Central memory CD8-positive, alpha-beta T cell (primary cell): Measurements from ENCODE around the gene ZNF19.

Experiments
- ATAC-seq: fragments of 150-1000 bp; cut with Tn5 transposase; replicated peaks from 2 replicates; pipeline ENCODE4 v1.10.0; 2022; ENCODE audit warnings: mild to moderate bottlenecking, moderate FRiP score, moderate number of reproducible peaks; ENCODE audit not compliant: poor library complexity, severe bottlenecking; ENCODE audit errors: extremely low read depth
- DNase-seq, 2 donors: peaks; one replicate each; pipeline ENCODE4 v3.0.0; 2021; ENCODE audit warnings: low spot score in 2 of 2
- H3K27ac Mint-ChIP-seq: one replicate; pipeline ENCODE4 v1.8.0; 2022; ENCODE audit warnings: low read depth, mild to moderate bottlenecking, moderate library complexity, mixed read lengths
- H3K27me3 Mint-ChIP-seq: one replicate; pipeline ENCODE4 v1.8.0; 2022; ENCODE audit warnings: mixed read lengths
- H3K36me3 Mint-ChIP-seq: one replicate; pipeline ENCODE4 v1.8.0; 2022; ENCODE audit warnings: mild to moderate bottlenecking, moderate library complexity, mixed read lengths; ENCODE audit not compliant: insufficient read depth
- H3K4me1 Mint-ChIP-seq: one replicate; pipeline ENCODE4 v1.8.0; 2022; ENCODE audit warnings: mixed read lengths
- H3K4me3 Mint-ChIP-seq: one replicate; pipeline ENCODE4 v1.8.0; 2022; ENCODE audit warnings: mild to moderate bottlenecking, moderate library complexity, mixed read lengths
- H3K9me3 Mint-ChIP-seq: one replicate; pipeline ENCODE4 v1.8.0; 2022; ENCODE audit warnings: mixed read lengths

Gene ZNF19

GRCh38 chr16:71489122-71489521, at the start of gene ZNF19:
Gene ZNF19 (minus strand): TSS chr16:71489324. CDS start chr16:71482114, 7,210 bp downstream.
- H3K4me3 Mint-ChIP-seq, result no peak within 1 kb of the TSS
- peaks cover 6% of the 10 kb centered on the region for H3K4me1 Mint-ChIP-seq
- no peaks in the 10 kb centered on the region for H3K27me3 Mint-ChIP-seq

GRCh38 chr16:71537643-71538042, 48.5 kb upstream of the ZNF19 start:
- no peak for ATAC-seq
- no peak for DNase-seq
- no peaks in the 10 kb centered on the region for H3K36me3 Mint-ChIP-seq
- no peaks in the 10 kb centered on the region for H3K9me3 Mint-ChIP-seq
- H3K27me3 Mint-ChIP-seq, result peaks cover 27% of the 10 kb centered on the region
- H3K4me3 Mint-ChIP-seq, result no peak overlapping the region
- peaks cover 7% of the 10 kb centered on the region for H3K4me1 Mint-ChIP-seq
- H3K27ac Mint-ChIP-seq, result no peak overlapping the region

More at GRCh38 chr16:71489122-71489521, at the start of gene ZNF19:
- peaks cover 6% of the 10 kb centered on the region for H3K36me3 Mint-ChIP-seq
- DNase-seq, result no peak
- no peaks in the 10 kb centered on the region for H3K9me3 Mint-ChIP-seq
- no peak within 1 kb of the TSS for H3K27ac Mint-ChIP-seq
- no peak for ATAC-seq

- Mint-ChIP-seq H3K4me1 (no peaks in the 10 kb centered on the region), H3K36me3 (no peaks in the 10 kb centered on the region), H3K9me3 (no peaks in the 10 kb centered on the region), H3K27me3 (peaks cover 25% of the 10 kb centered on the region), H3K27ac (no peak overlapping the region), H3K4me3 (no peak overlapping the region)
- ATAC-seq, result no peak
- no peak for DNase-seq
Measured at GRCh38 chr16:71536752-71537499, 47.8 kb upstream of the ZNF19 start.

- Mint-ChIP-seq H3K4me1 (no peaks in the 10 kb centered on the region), H3K27ac (no peak overlapping the region), H3K4me3 (no peak overlapping the region), H3K27me3 (peaks cover 50% of the 10 kb centered on the region), H3K9me3 (no peaks in the 10 kb centered on the region), H3K36me3 (no peaks in the 10 kb centered on the region)
- ATAC-seq (no peak), DNase-seq (no peak)
Measured at GRCh38 chr16:71532366-71532765, 43.2 kb upstream of the ZNF19 start.

- Mint-ChIP-seq H3K4me1 (no peaks in the 10 kb centered on the region), H3K9me3 (no peaks in the 10 kb centered on the region), H3K27ac (no peak overlapping the region), H3K27me3 (peaks cover 61% of the 10 kb centered on the region), H3K4me3 (no peak overlapping the region), H3K36me3 (no peaks in the 10 kb centered on the region)
- DNase-seq (no peak), ATAC-seq (no peak)
Measured at GRCh38 chr16:71528863-71529262, 39.7 kb upstream of the ZNF19 start.

- H3K27ac Mint-ChIP-seq, result no peak overlapping the region
- H3K9me3 Mint-ChIP-seq, result no peaks in the 10 kb centered on the region
- H3K4me3 Mint-ChIP-seq, result no peak overlapping the region
- H3K27me3 Mint-ChIP-seq, result peaks cover 67% of the 10 kb centered on the region
- DNase-seq, result no peak
- H3K36me3 Mint-ChIP-seq, result no peaks in the 10 kb centered on the region
- no peak for ATAC-seq
- H3K4me1 Mint-ChIP-seq, result no peaks in the 10 kb centered on the region
Measured at GRCh38 chr16:71528257-71528656, 39.1 kb upstream of the ZNF19 start.

- H3K27ac Mint-ChIP-seq, result no peak within 1 kb of the TSS
- no peak for ATAC-seq
- no peak within 1 kb of the TSS for H3K4me3 Mint-ChIP-seq
Measured at GRCh38 chr16:71526111-71526631, 37.0 kb upstream of the ZNF19 start, which contains the start of gene CHST4. Gene CHST4 (plus strand): TSS chr16:71526426. CDS start chr16:71536678, 10,252 bp downstream.

GRCh38 chr16:71524566-71525553, 35.7 kb upstream of the ZNF19 start:
- Mint-ChIP-seq H3K4me1 (no peaks in the 10 kb centered on the region), H3K27me3 (peaks cover 54% of the 10 kb centered on the region), H3K9me3 (no peaks in the 10 kb centered on the region)

More at GRCh38 chr16:71526111-71526631, 37.0 kb upstream of the ZNF19 start, which contains the start of gene CHST4:
- H3K9me3 Mint-ChIP-seq, result no peaks in the 10 kb centered on the region
- peaks cover under 1% of the 10 kb centered on the region for H3K36me3 Mint-ChIP-seq
- H3K4me1 Mint-ChIP-seq, result no peaks in the 10 kb centered on the region
- H3K27me3 Mint-ChIP-seq, result peaks cover 62% of the 10 kb centered on the region
- no peak for DNase-seq

GRCh38 chr16:71520550-71520949, 31.4 kb upstream of the ZNF19 start:
- Mint-ChIP-seq H3K4me3 (no peak overlapping the region), H3K27me3 (peaks cover 20% of the 10 kb centered on the region), H3K4me1 (no peaks in the 10 kb centered on the region), H3K27ac (no peak overlapping the region), H3K36me3 (peaks cover 2% of the 10 kb centered on the region), H3K9me3 (no peaks in the 10 kb centered on the region)
- DNase-seq, result no peak
- no peak for ATAC-seq

More at GRCh38 chr16:71524566-71525553, 35.7 kb upstream of the ZNF19 start:
- DNase-seq, result no peak
- Mint-ChIP-seq H3K27ac (no peak overlapping the region), H3K4me3 (no peak overlapping the region), H3K36me3 (peaks cover 2% of the 10 kb centered on the region)
- no peak for ATAC-seq

GRCh38 chr16:71515026-71515425, 25.9 kb upstream of the ZNF19 start:
- ATAC-seq, result no peak
- Mint-ChIP-seq H3K4me1 (no peaks in the 10 kb centered on the region), H3K36me3 (no peaks in the 10 kb centered on the region), H3K27ac (no peak overlapping the region), H3K9me3 (no peaks in the 10 kb centered on the region), H3K27me3 (peaks cover 34% of the 10 kb centered on the region), H3K4me3 (no peak overlapping the region)
- no peak for DNase-seq

- Mint-ChIP-seq H3K27me3 (peaks cover 34% of the 10 kb centered on the region), H3K4me3 (no peak overlapping the region), H3K9me3 (no peaks in the 10 kb centered on the region), H3K4me1 (no peaks in the 10 kb centered on the region), H3K36me3 (no peaks in the 10 kb centered on the region), H3K27ac (no peak overlapping the region)
- ATAC-seq, result no peak
- DNase-seq, result no peak
Measured at GRCh38 chr16:71514476-71514875, 25.4 kb upstream of the ZNF19 start.

GRCh38 chr16:71513302-71513701, 24.2 kb upstream of the ZNF19 start:
- DNase-seq (no peak), ATAC-seq (no peak)
- H3K27ac Mint-ChIP-seq, result no peak overlapping the region
- no peaks in the 10 kb centered on the region for H3K9me3 Mint-ChIP-seq
- H3K4me1 Mint-ChIP-seq, result no peaks in the 10 kb centered on the region
- H3K27me3 Mint-ChIP-seq, result peaks cover 34% of the 10 kb centered on the region
- H3K4me3 Mint-ChIP-seq, result no peak overlapping the region
- no peaks in the 10 kb centered on the region for H3K36me3 Mint-ChIP-seq
